ENCODE measurements around the gene GAPDHS. TPM values are rescaled to one million over a fixed set of nuclear protein-coding genes. Genes with fewer than 3 reads are reported as not detected.

The GAPDHS gene
- total and polyA plus RNA-seq, 2 of the 4 experiments (the other 2 are of a cell fraction): not detected

GRCh38 chr19:35524181-35524837, 8.9 kb upstream of the GAPDHS start:
- no peak overlapping the region for H3K27ac ChIP-seq (ENCODE audit: insufficient read depth, low read length)
- dilution Hi-C loops (cut with HindIII; ENCODE audit: low sequenced_read_pairs, unreplicated experiment) (no loop called here), in situ Hi-C loops (cut with MboI; ENCODE audit: low sequenced_read_pairs) (no loop called here), intact Hi-C loops (cut with micrococcal nuclease) (no loop called here)
- H3K4me2 ChIP-seq (ENCODE audit: low read depth, low read length): no peak overlapping the region
- TF ChIP-seq MXI1 (IDR thresholded peaks at IDR 0.05; ENCODE audit: borderline replicate concordance, low read depth, low read length) (no peak), CHD1 (IDR thresholded peaks at IDR 0.05; ENCODE audit: low read depth, low read length) (no peak), CTCF (conservative IDR thresholded peaks at IDR 0.05; ENCODE audit: low read depth, low read length) (no peak)
- H4K20me1 ChIP-seq (ENCODE audit: insufficient read depth, low read length): no peaks in the 10 kb centered on the region
- ChIA-PET CTCF (no interaction called here), POLR2A (ENCODE audit: unreplicated experiment) (no interaction called here)
- WGBS, 2 experiments (ENCODE audit: extremely low coverage in 2 of 2, insufficient read length in 1 of 2): 50% methylated on average over 5 of the region's 11 CpGs; no CpG with 5 or more reads in 1 of the 2 experiments
- no peaks in the 10 kb centered on the region for H3K36me3 ChIP-seq (ENCODE audit: control insufficient read depth, insufficient read depth, low read length)
- H3K14ac ChIP-seq (replicated peaks; ENCODE audit: low read depth, low read length): no peak overlapping the region
- H3K23ac ChIP-seq (ENCODE audit: low read depth, low read length): no peak overlapping the region
- no peaks in the 10 kb centered on the region for H3K79me1 ChIP-seq (ENCODE audit: low read depth in 1 of 2, low read length in 2 of 2)
- no peak overlapping the region for H2AK5ac ChIP-seq (ENCODE audit: low read depth, low read length)
- no peak overlapping the region for H2AFZ ChIP-seq (replicated peaks; ENCODE audit: low read length, poor library complexity)
- H3K9me3 ChIP-seq (ENCODE audit: control insufficient read depth, insufficient read depth, low read length): no peaks in the 10 kb centered on the region
- no peak overlapping the region for H4K91ac ChIP-seq (ENCODE audit: insufficient read depth, low read depth, low read length)
- ATAC-seq (ENCODE audit: low read depth) (no peak), DNase-seq (no peak)
- H4K8ac ChIP-seq (ENCODE audit: low read depth in 2 of 2, low read length in 2 of 2): no peak overlapping the region
- no peak overlapping the region for H2BK15ac ChIP-seq (ENCODE audit: low read depth, low read length)
- no peak overlapping the region for H2BK120ac ChIP-seq (ENCODE audit: low read depth, low read length)
- no peak overlapping the region for H3K4me3 ChIP-seq (ENCODE audit: insufficient read depth, low read depth, low read length)
- H3K56ac ChIP-seq (ENCODE audit: extremely low read depth, insufficient read depth, low read length): no peak overlapping the region
- no peak overlapping the region for H3K4ac ChIP-seq (ENCODE audit: low read depth, low read length)
- H2BK20ac ChIP-seq (ENCODE audit: low read depth, low read length): no peak overlapping the region
- peaks cover 4% of the 10 kb centered on the region for H3K4me1 ChIP-seq (ENCODE audit: control insufficient read depth, insufficient read depth, low read length)
- no TSS peak for BruUV-seq (replicated peaks)
- H2AK9ac ChIP-seq (replicated peaks; ENCODE audit: low read depth, low read length, poor library complexity): no peak overlapping the region
- H3K18ac ChIP-seq (ENCODE audit: low read depth, low read length): no peak overlapping the region
- peaks cover 7% of the 10 kb centered on the region for H3K27me3 ChIP-seq (ENCODE audit: control insufficient read depth, insufficient read depth, low read length)
- H3K9me1 ChIP-seq (ENCODE audit: insufficient read depth, low read length): peaks cover 14% of the 10 kb centered on the region
- H4K5ac ChIP-seq (ENCODE audit: low read depth, low read length): no peak overlapping the region
- H3K9ac ChIP-seq (ENCODE audit: low read depth, low read length): no peak overlapping the region
- H2BK5ac ChIP-seq (ENCODE audit: low read depth, low read length, poor library complexity, severe bottlenecking): no peak overlapping the region
